Ammon's horn (tissue), 1 donor: ENCODE results near the gene CZIB.

ENCODE experiments used
- DNase-seq: peaks from one replicate; pipeline ENCODE4 v3.0.0-alpha.2; 2016; ENCODE audit warnings: low spot score

Gene CZIB

DNA sequence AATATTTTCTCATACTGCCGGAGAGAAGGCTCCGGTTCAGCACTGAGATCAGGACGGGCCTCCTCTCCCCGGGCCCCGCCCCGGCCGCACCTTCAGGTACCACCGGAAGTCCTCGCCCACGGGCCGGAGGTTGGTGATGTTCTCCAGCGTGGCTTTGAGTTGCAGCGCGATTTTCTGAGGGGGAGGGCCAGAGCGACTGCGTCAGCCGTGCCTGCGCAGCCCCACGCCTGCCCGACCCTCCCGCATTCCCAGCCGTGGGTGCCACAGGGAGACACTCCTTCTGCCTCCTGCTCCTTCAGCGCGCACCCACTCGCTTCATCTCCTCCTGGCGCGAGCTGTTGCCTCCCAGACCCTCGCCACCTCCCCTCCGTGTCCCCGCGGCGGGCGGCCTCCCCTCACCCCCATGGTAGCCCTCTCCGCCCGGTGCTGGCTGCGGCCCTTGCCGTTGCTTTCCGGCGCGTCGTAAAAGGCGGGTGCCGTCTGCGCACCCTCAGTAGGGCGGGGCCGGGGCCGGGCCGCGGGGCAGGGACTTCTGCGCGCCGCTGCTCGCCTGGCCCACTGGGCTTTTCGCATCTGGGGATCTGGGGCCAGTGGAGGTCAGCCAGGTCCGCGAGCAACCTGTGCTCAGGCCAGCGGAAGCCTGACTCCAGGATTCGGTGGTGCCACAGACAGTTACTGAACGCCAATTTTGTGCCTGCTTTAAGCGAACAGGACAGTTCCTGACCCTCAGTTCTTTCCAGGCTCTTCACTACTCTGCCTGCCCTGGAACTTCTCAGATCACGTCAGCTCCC lies at the start of gene CZIB:
Gene CZIB, minus strand, starts transcription at position 464 of the 791 bp plus-strand sequence. Its CDS starts 59 bp downstream, at position 405.
- peak; percentile 89 for DNase-seq

DNA sequence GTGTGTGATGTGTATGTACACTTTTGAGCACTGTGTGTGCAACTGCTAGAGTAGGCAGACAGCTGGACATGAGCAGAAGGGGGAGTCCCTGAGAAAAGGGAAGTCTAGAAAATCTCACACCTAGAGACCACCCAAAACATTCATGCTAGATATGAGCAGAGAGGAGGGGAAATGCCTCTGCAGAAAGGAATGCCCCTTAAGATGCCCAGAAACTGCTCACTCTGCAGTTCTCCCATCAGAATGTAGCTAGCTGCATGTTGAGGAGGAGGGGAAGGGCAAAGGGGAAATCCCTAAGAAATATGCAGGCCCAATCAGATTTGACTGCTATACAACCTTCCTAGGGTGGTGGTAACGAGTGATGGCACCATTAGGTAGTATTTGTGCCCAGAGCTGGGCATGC lies 49.7 kb upstream of the CZIB start:
- no peak for DNase-seq

DNA sequence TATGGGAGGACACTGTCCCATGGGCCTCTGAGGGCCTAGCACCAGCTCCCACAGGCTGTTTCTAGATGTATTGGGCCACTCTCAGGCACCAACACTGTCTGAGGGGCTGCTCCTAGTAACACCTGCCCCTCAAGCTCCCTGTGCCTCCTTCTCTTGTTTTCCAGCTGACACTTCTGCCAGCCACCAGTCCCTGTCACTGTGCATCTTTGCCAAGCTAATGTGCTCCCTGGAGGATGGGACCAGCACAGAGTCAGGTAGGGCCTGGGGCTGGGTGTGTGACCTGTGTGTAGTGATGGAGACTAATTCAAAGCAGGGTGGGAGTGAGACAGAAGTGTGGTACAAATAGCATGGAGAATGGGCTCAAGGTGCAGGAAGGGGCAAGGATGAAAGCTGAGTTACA lies 47.3 kb upstream of the CZIB start:
- DNase-seq: no peak

DNA sequence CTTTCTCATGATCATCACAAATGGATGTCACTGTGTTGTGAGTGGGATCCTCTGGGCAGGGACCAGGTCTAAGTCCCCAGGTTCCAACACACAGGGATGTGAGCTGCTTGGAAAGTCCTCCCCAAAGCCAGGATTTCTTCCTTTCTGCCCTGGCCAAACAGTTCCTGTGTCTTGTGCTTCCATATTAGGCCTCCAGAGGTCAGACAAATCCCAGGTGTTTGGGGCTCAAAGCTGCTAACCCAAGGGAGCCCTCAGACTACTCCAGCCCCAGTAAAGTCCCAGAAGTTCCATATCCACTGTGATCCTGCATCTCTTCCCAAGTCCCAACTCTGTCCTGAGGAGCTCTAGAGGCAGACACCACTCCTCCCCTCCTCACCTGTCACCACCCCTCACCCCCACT lies 45.6 kb upstream of the CZIB start:
- no peak for DNase-seq

DNA sequence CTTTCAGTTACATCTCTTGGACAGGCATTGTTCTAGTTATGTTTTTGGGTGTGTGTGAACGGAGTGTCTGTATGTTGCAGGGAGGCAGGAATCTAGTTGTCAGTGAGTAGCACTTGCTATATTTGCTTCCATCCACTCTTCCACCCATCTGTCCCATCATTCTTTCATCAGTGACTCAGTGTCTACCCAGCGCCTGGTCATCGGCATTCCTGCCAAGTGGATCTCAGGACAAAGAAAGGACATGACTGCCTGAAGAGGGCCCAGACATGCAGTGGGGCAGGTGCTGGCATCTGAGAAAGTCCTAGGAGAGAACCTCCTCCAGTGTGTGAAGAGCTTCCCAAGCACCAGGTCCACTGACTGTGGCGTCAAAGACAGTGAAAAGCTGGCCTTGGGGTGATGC lies 45.1 kb upstream of the CZIB start:
- no peak for DNase-seq

DNA sequence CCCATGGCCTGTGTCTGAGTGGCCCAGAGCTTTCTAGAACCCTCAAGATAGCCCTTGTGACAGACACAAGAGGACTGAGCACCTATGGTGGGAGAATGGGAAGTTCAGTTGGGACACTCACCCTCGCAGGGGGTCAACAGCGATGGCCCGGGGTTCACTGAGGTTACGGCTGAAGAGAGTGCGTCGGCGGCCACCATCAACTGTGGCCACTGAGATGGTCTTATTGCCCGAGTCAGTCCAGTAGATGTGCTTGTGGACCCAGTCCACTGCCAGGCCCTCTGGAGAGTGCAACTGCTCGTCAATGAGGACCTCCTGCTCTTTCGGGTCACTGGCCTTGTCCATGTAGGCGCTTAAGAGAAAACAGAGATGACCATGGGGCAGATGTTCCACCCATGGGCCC lies 43.6 kb upstream of the CZIB start:
- DNase-seq: no peak

DNA sequence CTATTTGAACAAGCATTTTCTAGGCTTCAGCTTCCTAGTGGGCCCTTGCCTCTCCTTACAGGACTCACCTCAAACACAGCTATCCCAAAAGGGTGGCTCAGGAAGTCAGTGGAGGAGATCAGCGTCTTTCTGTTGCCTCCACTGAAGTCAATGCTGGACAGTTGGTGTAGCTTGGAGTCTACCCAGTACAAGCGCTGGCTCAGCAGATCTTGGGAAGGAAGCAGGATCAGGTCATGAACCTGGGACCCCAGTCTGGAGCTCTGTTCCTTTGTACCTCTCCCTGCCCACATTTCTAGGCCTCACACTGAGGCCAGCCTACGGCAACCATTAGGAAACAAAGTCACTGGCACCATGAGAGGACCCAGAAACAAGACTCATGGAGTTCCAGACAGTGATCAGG lies 41.6 kb upstream of the CZIB start:
- DNase-seq: no peak

DNA sequence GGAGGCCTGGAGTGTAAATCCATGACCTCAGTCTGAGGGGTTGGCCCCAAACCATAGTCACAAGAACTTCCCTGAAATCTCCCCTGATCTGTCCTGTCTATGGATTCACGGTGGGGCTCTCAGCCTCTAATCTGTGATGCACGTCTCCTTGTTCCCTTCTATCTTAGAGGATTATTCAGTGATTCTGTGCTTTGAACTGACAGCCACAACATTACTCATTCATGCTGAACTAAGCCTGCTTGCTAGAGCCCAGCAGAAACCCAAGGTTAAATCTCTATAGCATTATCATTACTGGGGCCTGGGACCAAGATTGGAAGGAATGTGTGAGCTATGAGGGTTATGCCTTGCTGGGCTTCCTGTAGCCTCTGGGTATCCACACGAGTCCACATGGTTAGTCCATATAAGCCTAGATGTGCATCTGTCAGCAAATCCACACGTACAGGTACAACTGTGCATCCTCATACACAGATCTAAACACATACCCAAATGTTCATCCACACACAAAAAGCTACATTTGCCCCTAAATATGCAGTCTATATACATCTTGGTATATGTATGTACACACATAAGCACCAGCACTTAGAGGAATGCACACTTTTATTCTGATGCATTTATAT lies 40.3 kb upstream of the CZIB start:
- no peak for DNase-seq

DNA sequence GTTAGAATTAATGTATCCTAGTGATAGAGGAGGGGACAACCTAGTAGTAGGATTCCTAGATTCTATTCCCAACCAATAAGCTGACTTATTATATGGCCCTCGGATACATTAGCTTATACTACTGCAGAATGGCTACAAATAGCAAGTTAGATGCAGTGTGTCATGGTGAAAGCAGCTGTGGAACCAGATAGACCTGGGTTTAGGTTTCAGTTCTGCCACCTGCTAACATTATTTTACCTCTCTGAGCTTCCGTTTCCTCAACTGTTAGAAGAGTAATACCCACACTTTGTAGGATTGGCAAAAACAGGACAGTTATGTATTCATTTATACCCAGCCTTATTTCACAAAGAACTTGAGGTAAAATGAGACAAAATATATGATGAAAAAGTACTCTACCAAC lies 39.5 kb upstream of the CZIB start:
- no peak for DNase-seq

DNA sequence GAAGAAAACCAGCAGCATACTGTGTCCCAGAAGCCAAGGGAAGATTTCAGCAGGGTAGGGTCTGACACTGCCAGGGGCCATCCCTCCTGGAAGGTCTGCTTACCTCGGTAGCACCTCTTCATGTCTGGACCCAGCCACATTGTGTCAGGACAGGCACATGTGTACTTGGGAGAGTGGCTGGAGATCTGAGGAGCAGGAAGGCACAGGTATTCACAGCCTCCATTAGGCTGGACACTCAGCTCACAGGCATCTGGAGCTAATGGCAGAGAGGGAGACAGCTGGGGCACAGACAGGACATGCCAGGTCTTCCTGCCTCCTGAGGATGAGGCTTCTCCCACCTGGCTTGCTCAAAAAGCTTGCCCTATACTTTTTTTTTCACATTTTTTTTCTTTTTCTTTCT lies 37.8 kb upstream of the CZIB start:
- no peak for DNase-seq

DNA sequence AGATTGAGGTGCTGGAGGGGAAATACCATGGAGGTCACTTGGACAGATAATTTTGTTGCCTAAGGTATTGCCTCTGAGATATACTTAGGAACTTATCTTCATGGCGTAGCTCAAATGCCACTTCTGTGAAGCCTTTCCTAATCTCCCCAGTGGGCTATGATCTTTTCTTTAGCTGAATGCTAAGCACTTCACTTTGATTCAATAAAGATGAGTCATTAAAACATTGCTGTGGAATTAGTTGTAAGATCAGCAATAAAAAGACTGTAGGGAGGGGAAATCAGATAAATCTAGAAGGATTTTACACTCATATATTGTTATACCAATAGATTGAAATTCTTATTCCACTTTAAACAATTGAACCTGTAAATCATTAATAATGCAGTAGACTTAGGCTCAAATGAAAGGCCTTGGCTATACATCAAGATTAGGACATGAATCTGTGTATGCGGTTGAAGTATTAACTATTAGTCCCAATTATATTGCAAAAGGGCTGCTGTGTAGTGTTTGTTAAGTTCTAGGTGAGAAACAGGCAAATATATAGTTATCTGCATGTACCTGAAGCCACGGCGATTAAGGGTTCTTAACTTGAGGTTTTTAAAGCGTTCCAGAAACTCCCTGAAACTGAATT lies 37.1 kb upstream of the CZIB start:
- DNase-seq: no peak

DNA sequence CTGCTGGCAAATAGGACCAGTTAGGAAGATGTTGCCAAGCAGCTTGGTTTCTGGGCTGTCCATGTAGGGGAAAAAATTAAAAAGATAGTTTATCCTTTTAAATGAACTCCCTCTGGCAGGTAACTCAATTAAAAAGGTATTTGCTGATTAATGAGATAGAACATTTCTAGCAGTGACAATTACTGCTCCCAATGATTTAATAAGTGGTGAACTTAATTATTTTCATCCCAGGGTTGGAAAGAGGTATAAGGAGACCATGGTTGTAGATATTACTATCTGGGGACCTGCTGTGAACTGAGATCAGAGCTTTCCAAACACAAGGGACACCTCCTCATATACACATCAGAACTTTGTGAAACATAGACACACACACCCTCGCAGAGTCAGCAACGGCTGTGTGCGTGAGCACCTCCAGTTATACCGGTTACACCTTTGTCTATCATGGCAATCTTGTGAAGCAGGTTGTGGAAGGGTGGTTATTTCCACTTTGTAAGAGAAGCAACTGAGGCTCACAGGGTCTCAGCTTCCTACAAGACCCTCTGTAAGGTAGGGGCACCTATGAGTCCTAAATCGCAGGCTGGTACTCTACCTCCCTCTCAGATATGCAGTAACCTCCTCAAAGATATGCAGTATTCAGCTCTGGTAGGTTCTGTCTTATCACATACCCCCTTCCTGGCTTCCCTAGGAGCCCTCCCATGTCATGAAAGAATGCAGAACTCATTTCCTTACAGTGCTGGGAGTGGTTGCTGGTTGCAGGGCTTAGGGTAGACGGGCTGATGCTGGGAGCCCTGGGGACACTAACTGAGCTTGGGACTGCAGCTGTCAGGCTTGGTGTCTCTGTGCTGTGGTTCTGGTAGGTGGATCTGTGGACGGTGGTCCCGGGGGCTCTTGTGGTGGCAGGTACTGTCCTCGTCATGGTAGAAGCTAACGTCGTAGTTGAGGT lies 36.3 kb upstream of the CZIB start:
- no peak for DNase-seq

DNA sequence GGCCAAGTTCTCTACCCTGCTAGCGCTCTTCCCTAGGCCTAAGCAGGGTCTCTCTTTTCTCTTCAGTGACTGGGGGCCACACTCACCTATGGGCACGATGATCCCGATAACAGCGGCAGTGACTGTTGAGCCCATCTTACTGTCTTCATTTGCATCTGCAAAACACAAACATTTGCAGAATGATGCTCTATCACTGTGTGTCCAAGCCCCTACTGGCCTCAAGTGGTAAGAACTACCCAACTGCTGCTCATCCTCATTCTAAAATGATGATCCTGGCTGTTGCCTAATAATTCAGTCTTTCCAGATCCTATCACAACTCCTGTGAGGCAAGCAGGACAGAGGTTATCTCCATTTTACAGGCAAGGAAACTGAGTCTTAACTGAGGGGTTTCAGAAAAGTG lies 34.6 kb upstream of the CZIB start:
- no peak for DNase-seq

DNA sequence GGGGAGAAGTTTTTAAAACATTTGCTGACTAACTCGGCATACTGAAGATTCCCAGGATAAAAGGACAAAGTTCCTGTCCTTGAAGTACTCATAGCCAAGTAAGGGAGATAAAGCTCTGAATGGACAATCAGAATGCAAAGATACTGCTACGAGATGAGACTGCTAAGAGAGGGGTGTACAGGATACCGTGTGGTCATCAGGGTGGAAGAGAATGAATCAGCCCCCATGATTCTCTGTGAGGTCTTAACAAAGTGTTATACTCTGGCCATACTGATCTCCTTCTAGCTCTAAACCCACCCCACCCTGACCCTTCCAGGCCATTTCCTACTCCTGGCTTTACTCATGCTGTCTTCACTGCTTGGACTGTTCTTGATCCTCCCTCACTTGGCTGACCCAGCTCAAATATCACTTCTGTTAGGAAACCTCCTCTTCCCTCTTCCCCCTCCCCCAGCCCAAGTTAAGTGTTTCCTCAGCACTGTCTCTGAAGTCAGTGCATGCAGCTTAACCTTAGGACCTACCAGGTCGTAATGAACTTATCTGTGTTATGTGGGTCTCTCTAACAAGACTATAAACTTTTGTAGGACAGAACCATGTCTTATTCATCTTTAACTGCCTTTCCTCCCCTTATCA lies 33.7 kb upstream of the CZIB start:
- DNase-seq: no peak

DNA sequence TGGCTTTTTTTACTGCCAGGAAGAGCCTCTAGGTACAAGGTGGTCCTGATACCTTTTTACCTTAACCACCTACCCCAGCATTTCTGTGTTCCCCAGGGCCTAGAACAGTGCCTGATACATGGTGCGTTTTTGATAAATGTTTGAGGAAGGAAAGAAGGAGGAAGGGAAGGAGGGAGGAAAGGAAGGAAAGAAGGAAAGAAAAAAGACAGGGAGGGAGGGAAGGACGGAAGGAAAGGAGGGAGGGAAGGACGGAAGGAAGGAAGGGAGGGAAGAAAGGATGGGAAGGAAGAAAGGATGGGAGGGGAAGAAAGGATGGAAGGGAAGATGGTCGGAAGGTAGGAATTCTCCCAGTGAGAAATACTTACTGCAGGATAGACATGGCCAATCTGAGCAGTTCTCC lies 29.9 kb upstream of the CZIB start:
- DNase-seq: no peak

DNA sequence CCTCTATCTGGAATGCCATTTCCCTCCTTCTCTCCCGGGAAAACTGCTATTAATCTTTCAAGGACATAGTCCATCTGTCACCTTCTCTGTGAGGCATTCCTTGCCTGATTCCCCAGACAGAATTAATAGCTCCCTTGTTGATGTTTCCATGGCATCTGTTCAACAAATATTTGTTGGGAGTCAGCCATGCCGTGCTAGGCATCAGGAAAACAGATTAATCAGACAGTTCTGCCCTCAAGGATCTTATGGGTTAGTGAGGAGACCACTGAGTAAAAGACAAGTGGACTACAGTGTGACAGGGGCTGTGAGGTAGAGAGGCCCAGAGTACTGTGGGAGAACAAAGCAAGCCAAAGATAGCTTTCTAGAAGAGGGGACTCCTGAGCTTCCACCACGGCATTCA lies 29.3 kb upstream of the CZIB start:
- DNase-seq: no peak

DNA sequence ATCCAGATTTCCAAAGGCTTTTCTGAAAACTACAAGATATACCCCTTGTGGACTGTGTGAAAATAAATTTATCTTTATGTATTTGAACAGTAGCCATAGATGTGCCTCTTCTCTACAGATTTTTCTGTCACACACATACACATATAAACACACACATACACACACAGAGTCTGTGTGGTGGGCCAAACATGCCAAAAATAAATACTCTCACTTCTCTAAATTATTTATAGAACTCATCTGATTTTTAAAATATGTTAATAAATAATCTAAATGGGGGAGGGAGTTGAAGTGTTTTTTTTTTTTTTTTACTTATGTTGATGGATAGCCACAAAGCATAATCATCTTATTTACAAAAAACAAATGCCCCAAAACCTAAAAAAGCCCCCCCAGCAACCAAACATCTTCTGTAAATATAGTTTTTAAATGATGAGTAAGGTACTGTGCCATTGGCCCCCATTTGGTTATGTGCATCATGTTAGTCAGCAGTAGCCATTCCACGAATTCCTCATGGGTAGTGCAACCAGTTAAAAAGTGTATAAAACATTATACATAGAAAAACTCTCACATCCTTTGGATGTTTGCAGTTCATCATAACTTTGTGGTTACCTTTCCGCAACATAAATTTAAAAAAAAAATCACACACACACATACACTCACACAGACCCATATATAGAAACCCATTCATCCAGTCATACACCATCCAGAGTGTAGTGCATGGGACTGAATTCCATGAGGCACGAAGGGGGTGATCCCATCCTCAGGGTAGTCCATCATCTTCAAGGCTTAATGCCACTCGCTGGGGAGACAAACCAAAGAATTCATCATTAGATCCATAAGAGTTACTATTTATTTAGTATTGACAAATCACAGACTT lies 26.1 kb upstream of the CZIB start:
- no peak for DNase-seq

DNA sequence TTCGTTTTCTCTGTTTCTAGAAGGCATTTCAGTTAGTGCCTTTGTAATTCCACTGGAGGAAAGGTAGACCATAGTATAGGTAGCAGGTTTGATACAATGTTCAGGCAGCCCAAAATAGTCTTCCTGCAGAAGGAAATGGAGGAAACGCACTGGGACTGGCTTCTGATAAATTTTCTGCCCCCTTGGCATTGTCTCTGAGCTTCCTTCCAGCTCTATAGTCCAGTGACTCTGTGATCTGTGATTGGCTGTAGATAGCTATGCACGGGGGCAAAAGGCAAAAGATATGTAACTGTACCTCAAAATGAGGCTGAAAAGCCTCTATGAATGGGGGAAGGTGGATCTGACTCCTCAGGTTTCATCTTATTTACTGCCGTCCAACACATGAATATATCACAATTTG lies 23.7 kb upstream of the CZIB start:
- DNase-seq: no peak

DNA sequence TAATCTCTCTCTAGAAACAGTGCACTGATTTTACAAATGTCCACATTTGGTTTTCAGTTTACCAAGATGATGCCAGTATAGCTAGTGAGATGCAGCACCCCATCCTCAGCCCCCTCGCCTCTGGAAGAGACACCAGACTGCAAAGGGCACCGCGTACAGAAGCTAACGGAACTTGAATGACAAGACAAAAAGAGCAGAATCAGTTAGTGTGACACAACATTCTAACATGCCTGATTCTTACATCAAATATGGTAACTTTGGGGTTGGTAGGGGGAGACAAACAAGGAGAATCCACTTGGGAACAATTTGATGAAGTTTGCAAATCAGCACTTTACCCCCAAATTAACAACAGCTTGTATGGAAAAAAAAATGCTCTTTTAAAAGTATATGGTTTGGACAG lies 21.9 kb upstream of the CZIB start:
- DNase-seq: no peak

DNA sequence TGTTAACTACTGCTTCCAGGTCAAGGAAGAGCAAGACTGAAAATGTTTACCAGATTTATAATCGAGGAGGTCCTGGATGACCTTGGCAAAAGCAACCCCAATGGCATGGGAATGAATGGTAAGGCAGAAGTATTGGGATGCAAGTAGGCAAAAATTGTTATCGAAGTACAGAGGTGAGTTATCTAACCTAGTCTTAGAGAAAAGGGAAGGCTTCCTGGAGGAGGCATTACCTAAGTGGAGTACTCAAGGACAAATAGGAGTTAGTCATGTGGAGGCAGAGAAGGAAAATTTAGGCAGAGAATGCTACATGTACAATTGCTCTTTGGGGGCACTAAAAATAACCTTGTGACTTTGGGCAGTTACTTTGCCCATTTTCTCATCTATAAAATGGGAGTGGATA lies 21.4 kb upstream of the CZIB start:
- no peak for DNase-seq
